IMR-90 (cell line): ENCODE data around the gene CMSS1. TPM values are rescaled to one million over a fixed set of nuclear protein-coding genes. Genes with fewer than 3 reads are reported as not detected.

Experiments used
- ATAC-seq: fragments of 200-7000 bp; cut with Tn5 transposase; 2 replicates; pipeline ENCODE4 v1.9.1; 2020; ENCODE audit warnings: low read depth, mild to moderate bottlenecking, moderate library complexity
- BruUV-seq: library from RNA; stranded (reverse); fragments of 400-500 nt; replicated peaks from 2 replicates; lab custom pipeline; 2021; lab: Mats Ljungman, UMichigan
- CTCF ChIA-PET: fragments of 300-600 bp; formaldehyde crosslinking; extraction: SDS; loops from one replicate; lab custom pipeline; 2021; ENCODE audit warnings: antibody characterized with exemption; lab: Yijun Ruan, JAX
- POLR2A ChIA-PET: fragments of 300-600 bp; sonication (Branson Sonifier 250); formaldehyde crosslinking; loops from one replicate; lab custom pipeline; 2022; ENCODE audit warnings: antibody characterized with exemption; ENCODE audit not compliant: unreplicated experiment; lab: Charles Lee
- DNase-seq: peaks from one replicate; pipeline ENCODE4 v3.0.0; 2013
- H2AFZ ChIP-seq: replicated peaks from 2 replicates; pipeline ENCODE3; 2013; ENCODE audit warnings: low read length, mild to moderate bottlenecking; ENCODE audit not compliant: poor library complexity
- H2AK5ac ChIP-seq: 2 replicates; pipeline ENCODE4 v1.6.1; 2013; ENCODE audit warnings: low read depth, low read length, inconsistent platforms
- H2AK9ac ChIP-seq: replicated peaks from 2 replicates; pipeline ENCODE3; 2013; ENCODE audit warnings: mild to moderate bottlenecking, low read depth, low read length, moderate library complexity; ENCODE audit not compliant: poor library complexity
- H2BK120ac ChIP-seq: 2 replicates; pipeline ENCODE4 v1.6.1; 2013; ENCODE audit warnings: low read depth, low read length, inconsistent platforms
- H2BK15ac ChIP-seq: 3 replicates; pipeline ENCODE4 v1.6.1; 2013; ENCODE audit warnings: low read depth, low read length, inconsistent platforms
- H2BK20ac ChIP-seq: 2 replicates; pipeline ENCODE4 v1.6.1; 2013; ENCODE audit warnings: low read depth, mild to moderate bottlenecking, inconsistent platforms, low read length, moderate library complexity
- H2BK5ac ChIP-seq: 2 replicates; pipeline ENCODE4 v1.6.1; 2013; ENCODE audit warnings: mild to moderate bottlenecking, low read depth, low read length, inconsistent platforms; ENCODE audit not compliant: poor library complexity, severe bottlenecking
- H3K14ac ChIP-seq: replicated peaks from 2 replicates; pipeline ENCODE4 v1.6.1; 2013; ENCODE audit warnings: low read depth, low read length, inconsistent platforms
- H3K18ac ChIP-seq: 2 replicates; pipeline ENCODE4 v1.6.1; 2013; ENCODE audit warnings: low read depth, low read length, control low read depth
- H3K23ac ChIP-seq: 2 replicates; pipeline ENCODE4 v1.6.1; 2013; ENCODE audit warnings: low read depth, low read length, inconsistent platforms
- H3K27ac ChIP-seq: 2 replicates; pipeline ENCODE4 v1.5.1; 2013; ENCODE audit warnings: mild to moderate bottlenecking, control low read depth, low read length; ENCODE audit not compliant: insufficient read depth
- H3K27me3 ChIP-seq: 2 replicates; pipeline ENCODE4 v1.6.1; 2013; ENCODE audit warnings: low read length; ENCODE audit not compliant: control insufficient read depth, insufficient read depth
- H3K36me3 ChIP-seq: 2 replicates; pipeline ENCODE4 v1.6.1; 2013; ENCODE audit warnings: low read length, mixed read lengths; ENCODE audit not compliant: control insufficient read depth, insufficient read depth
- H3K4ac ChIP-seq: 2 replicates; pipeline ENCODE4 v1.6.1; 2013; ENCODE audit warnings: low read depth, low read length, inconsistent platforms
- H3K4me1 ChIP-seq: 2 replicates; pipeline ENCODE4 v1.6.1; 2013; ENCODE audit warnings: low read length, mixed read lengths; ENCODE audit not compliant: control insufficient read depth, insufficient read depth
- H3K4me2 ChIP-seq: 2 replicates; pipeline ENCODE4 v1.6.1; 2013; ENCODE audit warnings: low read depth, mild to moderate bottlenecking, control low read depth, low read length, moderate library complexity
- H3K4me3 ChIP-seq: 2 replicates; pipeline ENCODE4 v1.5.1; 2013; ENCODE audit warnings: low read depth, mild to moderate bottlenecking, control low read depth, low read length, moderate library complexity; ENCODE audit not compliant: insufficient read depth
- H3K56ac ChIP-seq: 2 replicates; pipeline ENCODE4 v1.6.1; 2013; ENCODE audit warnings: low read length, inconsistent platforms; ENCODE audit not compliant: insufficient read depth; ENCODE audit errors: extremely low read depth
- H3K79me1 ChIP-seq, 2 experiments: 2 replicates each; pipeline ENCODE4 v1.6.1; 2013; ENCODE audit warnings: low read length in 2 of 2, inconsistent platforms in 1 of 2, low read depth in 1 of 2
- H3K9ac ChIP-seq: 2 replicates; pipeline ENCODE4 v1.6.1; 2013; ENCODE audit warnings: low read depth, low read length, control low read depth
- H3K9me1 ChIP-seq: 2 replicates; pipeline ENCODE4 v1.6.1; 2013; ENCODE audit warnings: low read length, inconsistent platforms; ENCODE audit not compliant: insufficient read depth
- H3K9me3 ChIP-seq: 2 replicates; pipeline ENCODE4 v1.6.1; 2013; ENCODE audit warnings: low read length; ENCODE audit not compliant: control insufficient read depth, insufficient read depth
- H4K20me1 ChIP-seq: 2 replicates; pipeline ENCODE4 v1.6.1; 2013; ENCODE audit warnings: low read length, inconsistent platforms; ENCODE audit not compliant: insufficient read depth
- H4K5ac ChIP-seq: 2 replicates; pipeline ENCODE4 v1.6.1; 2013; ENCODE audit warnings: mild to moderate bottlenecking, low read depth, low read length, control low read depth
- H4K8ac ChIP-seq, 2 experiments: 2 replicates each; pipeline ENCODE4 v1.6.1; 2013; ENCODE audit warnings: low read depth in 2 of 2, low read length in 2 of 2, control low read depth in 1 of 2, inconsistent platforms in 1 of 2
- H4K91ac ChIP-seq: 2 replicates; pipeline ENCODE4 v1.6.1; 2013; ENCODE audit warnings: low read depth, low read length, inconsistent platforms; ENCODE audit not compliant: insufficient read depth
- BHLHE40 ChIP-seq: fragments of 150-350 bp; IDR thresholded peaks from 2 replicates; pipeline ENCODE4 v1.6.1; 2016; ENCODE audit warnings: mild to moderate bottlenecking, low read depth, low read length
- CEBPB ChIP-seq: IDR thresholded peaks from 2 replicates; pipeline ENCODE4 v1.6.1; 2012; ENCODE audit warnings: low read depth, low read length, improper control_type of control experiment
- CHD1 ChIP-seq: IDR thresholded peaks from 2 replicates; pipeline ENCODE4 v1.6.1; 2012; ENCODE audit warnings: low read depth, low read length, improper control_type of control experiment
- FOS ChIP-seq: fragments of 150-350 bp; IDR thresholded peaks from 2 replicates; pipeline ENCODE4 v1.6.1; 2016; ENCODE audit warnings: low read depth, low read length
- MAFK ChIP-seq: IDR thresholded peaks from 2 replicates; pipeline ENCODE4 v1.6.1; 2012; ENCODE audit warnings: low read depth, low read length, improper control_type of control experiment
- MAZ ChIP-seq: IDR thresholded peaks from 2 replicates; pipeline ENCODE4 v1.6.1; 2012; ENCODE audit warnings: low read depth, mild to moderate bottlenecking, low read length, improper control_type of control experiment, moderate library complexity, borderline replicate concordance
- MXI1 ChIP-seq: IDR thresholded peaks from 2 replicates; pipeline ENCODE4 v1.6.1; 2012; ENCODE audit warnings: low read depth, mild to moderate bottlenecking, low read length, moderate library complexity, borderline replicate concordance
- NFE2L2 ChIP-seq: fragments of 150-350 bp; IDR thresholded peaks from 2 replicates; pipeline ENCODE4 v1.6.1; 2016; ENCODE audit warnings: low read depth, mild to moderate bottlenecking, low read length
- POLR2A ChIP-seq: IDR thresholded peaks from 2 replicates; pipeline ENCODE4 v1.6.1; 2012; ENCODE audit warnings: mild to moderate bottlenecking, low read depth, low read length
- RAD21 ChIP-seq: IDR thresholded peaks from 2 replicates; pipeline ENCODE4 v1.6.1; 2012; ENCODE audit warnings: low read length, improper control_type of control experiment
- RCOR1 ChIP-seq: IDR thresholded peaks from 2 replicates; pipeline ENCODE4 v1.6.1; 2012; ENCODE audit warnings: mild to moderate bottlenecking, low read length, improper control_type of control experiment; ENCODE audit not compliant: insufficient replicate concordance
- RFX5 ChIP-seq: IDR thresholded peaks from 2 replicates; pipeline ENCODE4 v1.8.0; 2012; ENCODE audit warnings: low read depth, mild to moderate bottlenecking, low read length, moderate library complexity
- SMC3 ChIP-seq: fragments of 150-350 bp; IDR thresholded peaks from 2 replicates; pipeline ENCODE4 v1.6.1; 2016; ENCODE audit warnings: low read depth, mild to moderate bottlenecking, antibody characterized with exemption, low read length, moderate library complexity
- WGBS, 2 experiments: methylation state at CpG; one replicate each; pipeline versions ENCODE4 v1.1.5 to v1.1.7; 2013; ENCODE audit warnings: missing lambda C conversion rate in 2 of 2; ENCODE audit not compliant: insufficient read length in 1 of 2; ENCODE audit errors: extremely low coverage in 2 of 2; 5-methylcytosine and 5-hydroxymethylcytosine counted together
- dilution Hi-C: fragments of 300-500 bp; cut with HindIII; formaldehyde crosslinking; loops from one replicate; pipeline ENCODE4 v1.14.3; 2018; ENCODE audit warnings: low sequenced_read_pairs; ENCODE audit not compliant: unreplicated experiment
- in situ Hi-C: fragments of 300-500 bp; cut with MboI; formaldehyde crosslinking; loops from 3 replicates; pipeline ENCODE4 v1.14.3; 2019; ENCODE audit warnings: low sequenced_read_pairs, inconsistent platforms, mixed read lengths
- intact Hi-C: fragments of 100-400 bp; cut with micrococcal nuclease; formaldehyde crosslinking; loops from 2 replicates; pipeline ENCODE4 v1.10.0; 2022
- polyA plus RNA-seq, 3 experiments: library from polyadenylated mRNA; depleted of rRNA; stranded (reverse); fragments of >200 nt; gene quantifications; 2 replicates each; pipeline ENCODE4 v1.2.3, GENCODE V29; 2012; ENCODE audit warnings: low replicate concordance in 1 of 3
- total RNA-seq: library from RNA; depleted of rRNA; stranded (reverse); fragments of >200 nt; gene quantifications from 2 replicates; pipeline ENCODE4 v1.2.3, GENCODE V29; 2012
- TF ChIP-seq, protein P1 (sequence below): fragments of 150-350 bp; IDR thresholded peaks from 2 replicates; pipeline ENCODE4 v1.6.1; 2016; ENCODE audit warnings: low read depth, mild to moderate bottlenecking, low read length, moderate library complexity, borderline replicate concordance
- TF ChIP-seq, protein P2 (sequence below): conservative IDR thresholded peaks from 2 replicates; pipeline ENCODE4 v1.5.1; 2012; ENCODE audit warnings: mild to moderate bottlenecking, low read depth, low read length, improper control_type of control experiment

Gene CMSS1
- total and polyA plus RNA-seq, 2 of the 4 experiments (the other 2 are of a cell fraction) = 12.5 to 13.6 TPM

DNA sequence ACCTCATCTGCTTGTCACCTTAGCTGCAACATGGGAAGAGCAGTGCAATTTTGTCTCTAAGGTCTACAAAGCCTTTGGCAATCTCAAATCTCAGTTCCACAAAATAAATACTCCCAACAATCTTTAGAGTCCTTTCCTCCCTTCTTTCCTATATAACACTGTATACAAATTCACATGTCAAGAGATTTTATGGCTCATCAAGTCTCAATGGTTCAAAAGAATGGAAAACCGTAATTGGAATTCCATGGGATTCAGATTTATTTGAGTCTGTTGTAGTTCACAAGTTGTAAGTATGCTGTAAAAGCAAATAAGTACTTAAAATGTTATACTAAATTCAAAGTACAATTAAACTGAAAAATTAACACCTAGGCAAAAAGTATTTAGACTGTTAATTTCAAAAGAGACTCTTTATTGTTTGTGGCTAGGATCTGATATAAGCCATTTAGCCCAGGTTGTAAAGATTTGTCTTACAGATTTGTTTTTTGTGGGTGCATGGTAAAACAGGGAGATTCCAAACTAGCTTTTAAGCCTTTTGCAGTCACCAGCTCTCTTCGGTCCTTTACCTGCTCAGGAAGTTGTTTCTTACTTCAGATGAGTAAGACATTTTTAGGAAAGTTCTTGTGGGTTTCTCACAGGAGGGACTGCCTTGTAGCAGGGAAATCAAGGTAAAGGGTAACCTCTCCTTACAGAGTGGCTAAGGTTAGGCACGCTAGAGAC, 50.1 kb downstream of the CMSS1 start (continued):
- TF ChIP-seq MAFK = no peak

DNA sequence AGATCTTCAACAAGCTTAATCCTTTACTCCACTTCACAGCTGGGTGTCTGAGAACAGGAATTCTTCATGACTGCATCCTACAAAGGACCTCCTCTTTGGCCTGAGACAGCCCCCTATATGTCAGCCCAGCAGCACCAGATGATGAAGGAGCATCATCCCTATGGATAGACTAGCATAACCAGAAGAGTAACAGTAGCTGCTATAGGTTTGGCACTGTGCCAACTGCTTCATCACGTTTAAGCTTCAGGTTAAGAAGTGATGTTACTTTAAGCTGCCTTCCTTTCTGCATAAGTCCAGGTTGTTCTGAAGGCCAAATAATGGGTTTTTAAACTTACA, 50.6 kb downstream of the CMSS1 start:
- Histone ChIP-seq H4K8ac (peak overlapping the region in 1 of 2 experiments; percentile 1; a peak in 1 of 4 replicates), H3K36me3 (peaks cover 21% of the 10 kb centered on the region), H3K79me1 (peaks cover 16 to 77% of the 10 kb centered on the region in 2 experiments), H2AFZ (no peak overlapping the region), H3K23ac (peak overlapping the region; percentile 67), H3K9ac (no peak overlapping the region), H2BK15ac (no peak overlapping the region), H3K4me1 (peaks cover 25% of the 10 kb centered on the region), H2AK5ac (no peak overlapping the region; the same call in 1 of the 2 replicates), H3K14ac (peak overlapping the region; percentile 69), H3K27me3 (no peaks in the 10 kb centered on the region), H3K56ac (no peak overlapping the region), H3K27ac (no peak overlapping the region), H3K9me1 (peaks cover 23% of the 10 kb centered on the region), H2BK20ac (no peak overlapping the region), H4K5ac (peak overlapping the region; percentile 8; the same call in 1 of the 2 replicates), H4K20me1 (peaks cover 71% of the 10 kb centered on the region), H2AK9ac (no peak overlapping the region), H3K4me3 (no peak overlapping the region), H3K18ac (peak overlapping the region; percentile 30; the same call in 1 of the 2 replicates), H3K4me2 (peak overlapping the region; percentile 22; the same call in 1 of the 2 replicates), H3K4ac (peak overlapping the region; percentile 28), H2BK120ac (0 out of 2 replicates have a peak overlapping the region, but pooled peaks have one; percentile 5), H2BK5ac (peak overlapping the region; percentile 36), H4K91ac (no peak overlapping the region), H3K9me3 (no peaks in the 10 kb centered on the region)
- peak; percentile 41 for DNase-seq
- WGBS, 2 experiments = no CpG with 5 or more reads among the region's 1 CpG
- ATAC-seq = no peak
- in situ Hi-C loops = loop anchor here (25.0 kb wide), 1 partner anchor 194 kb away; no protein-coding TSS in a partner anchor
- POLR2A ChIA-PET = no interaction called here
- CTCF ChIA-PET = no interaction called here
- dilution Hi-C loops = no loop called here
- intact Hi-C loops = no loop called here
- BruUV-seq = no TSS peak
- no peak for TF ChIP-seq RFX5
- TF ChIP-seq SMC3 = no peak
- no peak for TF ChIP-seq POLR2A
- no peak for TF ChIP-seq MAFK
- TF ChIP-seq MAZ = no peak
- TF ChIP-seq MXI1 = no peak
- no peak for TF ChIP-seq CHD1
- no peak for TF ChIP-seq NFE2L2
- TF ChIP-seq BHLHE40 = no peak
- no peak for TF ChIP-seq FOS
- TF ChIP-seq RAD21 = no peak
- TF ChIP-seq, protein P1, sequence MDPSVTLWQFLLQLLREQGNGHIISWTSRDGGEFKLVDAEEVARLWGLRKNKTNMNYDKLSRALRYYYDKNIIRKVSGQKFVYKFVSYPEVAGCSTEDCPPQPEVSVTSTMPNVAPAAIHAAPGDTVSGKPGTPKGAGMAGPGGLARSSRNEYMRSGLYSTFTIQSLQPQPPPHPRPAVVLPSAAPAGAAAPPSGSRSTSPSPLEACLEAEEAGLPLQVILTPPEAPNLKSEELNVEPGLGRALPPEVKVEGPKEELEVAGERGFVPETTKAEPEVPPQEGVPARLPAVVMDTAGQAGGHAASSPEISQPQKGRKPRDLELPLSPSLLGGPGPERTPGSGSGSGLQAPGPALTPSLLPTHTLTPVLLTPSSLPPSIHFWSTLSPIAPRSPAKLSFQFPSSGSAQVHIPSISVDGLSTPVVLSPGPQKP = no peak
- TF ChIP-seq CEBPB = no peak
- no peak for TF ChIP-seq RCOR1
- TF ChIP-seq, protein P2, sequence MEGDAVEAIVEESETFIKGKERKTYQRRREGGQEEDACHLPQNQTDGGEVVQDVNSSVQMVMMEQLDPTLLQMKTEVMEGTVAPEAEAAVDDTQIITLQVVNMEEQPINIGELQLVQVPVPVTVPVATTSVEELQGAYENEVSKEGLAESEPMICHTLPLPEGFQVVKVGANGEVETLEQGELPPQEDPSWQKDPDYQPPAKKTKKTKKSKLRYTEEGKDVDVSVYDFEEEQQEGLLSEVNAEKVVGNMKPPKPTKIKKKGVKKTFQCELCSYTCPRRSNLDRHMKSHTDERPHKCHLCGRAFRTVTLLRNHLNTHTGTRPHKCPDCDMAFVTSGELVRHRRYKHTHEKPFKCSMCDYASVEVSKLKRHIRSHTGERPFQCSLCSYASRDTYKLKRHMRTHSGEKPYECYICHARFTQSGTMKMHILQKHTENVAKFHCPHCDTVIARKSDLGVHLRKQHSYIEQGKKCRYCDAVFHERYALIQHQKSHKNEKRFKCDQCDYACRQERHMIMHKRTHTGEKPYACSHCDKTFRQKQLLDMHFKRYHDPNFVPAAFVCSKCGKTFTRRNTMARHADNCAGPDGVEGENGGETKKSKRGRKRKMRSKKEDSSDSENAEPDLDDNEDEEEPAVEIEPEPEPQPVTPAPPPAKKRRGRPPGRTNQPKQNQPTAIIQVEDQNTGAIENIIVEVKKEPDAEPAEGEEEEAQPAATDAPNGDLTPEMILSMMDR = no peak
